ENCODE measurements around the gene GPR179. TPM values are rescaled to one million over a fixed set of nuclear protein-coding genes. Genes with fewer than 3 reads are reported as not detected.
A peak's percentile ranks its signal among the peaks of the same experiment; 100 is the strongest.

Gene GPR179
- total and polyA plus RNA-seq, 4 donors = under 0.01 TPM; not detected in 3

DNA sequence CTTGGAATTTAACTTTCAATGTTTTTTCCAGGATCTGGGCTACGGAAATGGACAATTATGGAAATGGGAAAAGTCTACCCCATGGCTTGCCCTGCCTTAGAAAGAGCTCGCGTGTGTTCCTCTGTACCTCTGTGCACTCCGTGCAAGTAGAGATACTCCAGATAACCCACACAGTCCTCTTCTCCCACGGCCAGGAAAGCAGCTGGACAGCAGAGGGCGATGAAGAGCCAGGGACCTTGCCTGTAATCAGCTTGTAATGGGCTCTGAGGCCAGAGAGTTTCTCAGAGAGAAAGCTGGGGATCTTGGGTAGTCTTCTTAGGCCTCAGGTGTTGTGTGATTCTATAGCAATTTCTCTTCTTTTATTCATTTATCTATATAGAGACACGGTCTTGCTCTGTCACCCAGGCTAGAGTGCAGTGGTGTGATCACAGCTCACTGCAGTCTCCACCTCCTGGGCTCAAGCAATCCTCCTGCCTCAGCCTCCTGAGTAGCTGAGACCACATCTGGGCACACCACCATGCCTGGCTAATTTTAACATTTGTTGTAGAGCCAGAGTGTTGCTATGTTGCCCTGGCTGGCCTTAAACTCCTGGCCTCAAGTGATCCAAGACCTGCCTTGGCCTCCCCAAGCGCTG is 5.5 kb upstream of the GPR179 start:
- Histone ChIP-seq H3K4me1 (ENCODE audit: control insufficient read depth in 1 of 2, insufficient read depth in 2 of 2, low read length in 2 of 2) (peaks cover 2 to 3% of the 10 kb centered on the region in 2 donors), H3K27me3 (ENCODE audit: control insufficient read depth in 1 of 2, insufficient read depth in 2 of 2, low read length in 1 of 2) (no peaks in the 10 kb centered on the region), H3K27ac (ENCODE audit: low read depth in 1 of 2, low read length in 2 of 2) (peak overlapping the region in 1 of 2 donors; percentile 58), H3K4me3 (ENCODE audit: low read length in 2 of 2) (no peak overlapping the region), H3K36me3 (ENCODE audit: control insufficient read depth in 1 of 2, insufficient read depth in 2 of 2, low read length in 1 of 2) (no peaks in the 10 kb centered on the region), H3K9me3 (ENCODE audit: control insufficient read depth, low read length) (no peaks in the 10 kb centered on the region)
- intact Hi-C loops (cut with DNase I) = loop anchor here (1.0 kb wide), 2 partner anchors 65 to 66 kb away; no protein-coding TSS in a partner anchor
- WGBS, 2 donors = 16% methylated on average over 8 of the region's 8 CpGs
- ATAC-seq (ENCODE audit: low FRiP score) (peak; percentile 68), DNase-seq (peak; percentile 89 to 95)

DNA sequence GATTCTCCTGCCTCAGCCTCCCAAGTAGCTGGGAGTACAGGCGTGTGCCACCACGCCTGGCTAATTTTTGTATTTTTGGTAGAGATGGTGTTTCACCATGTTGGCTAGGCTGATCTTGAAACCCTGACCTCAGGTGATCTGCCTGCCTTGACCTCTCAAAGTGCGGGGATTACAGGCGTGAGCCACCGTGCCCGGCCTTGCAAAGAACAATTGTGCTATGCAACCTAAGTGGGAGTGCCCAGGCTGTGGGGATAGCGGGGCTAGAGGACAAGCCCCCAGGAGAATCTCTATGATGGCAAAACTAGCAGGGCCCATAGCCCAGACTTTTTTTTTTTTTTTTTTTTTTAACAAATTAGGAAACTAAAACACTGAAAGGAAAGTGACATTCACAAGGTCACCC is 2.0 kb upstream of the GPR179 start:
- DNase-seq = no peak
- H3K9me3 ChIP-seq (ENCODE audit: control insufficient read depth, low read length) = no peaks in the 10 kb centered on the region
- no peak overlapping the region for H3K4me3 ChIP-seq (ENCODE audit: low read length in 2 of 2)
- H3K36me3 ChIP-seq (ENCODE audit: control insufficient read depth in 1 of 2, insufficient read depth in 2 of 2, low read length in 1 of 2) = no peaks in the 10 kb centered on the region
- no peaks in the 10 kb centered on the region for H3K4me1 ChIP-seq (ENCODE audit: control insufficient read depth in 1 of 2, insufficient read depth in 2 of 2, low read length in 2 of 2)
- H3K27ac ChIP-seq (ENCODE audit: low read depth in 1 of 2, low read length in 2 of 2) = no peak overlapping the region
- intact Hi-C loops (cut with DNase I) = no loop called here
- ATAC-seq (ENCODE audit: low FRiP score) = no peak
- WGBS, 2 donors = 94 to 97% methylated on average over 7 of the region's 7 CpGs
- no peaks in the 10 kb centered on the region for H3K27me3 ChIP-seq (ENCODE audit: control insufficient read depth in 1 of 2, insufficient read depth in 2 of 2, low read length in 1 of 2)

- intact Hi-C loops (cut with DNase I) = no loop called here
- no peak for ATAC-seq (ENCODE audit: low FRiP score)
Measured at GRCh38 chr17:38344420-38344745, 627 bp upstream of the GPR179 start.

DNA sequence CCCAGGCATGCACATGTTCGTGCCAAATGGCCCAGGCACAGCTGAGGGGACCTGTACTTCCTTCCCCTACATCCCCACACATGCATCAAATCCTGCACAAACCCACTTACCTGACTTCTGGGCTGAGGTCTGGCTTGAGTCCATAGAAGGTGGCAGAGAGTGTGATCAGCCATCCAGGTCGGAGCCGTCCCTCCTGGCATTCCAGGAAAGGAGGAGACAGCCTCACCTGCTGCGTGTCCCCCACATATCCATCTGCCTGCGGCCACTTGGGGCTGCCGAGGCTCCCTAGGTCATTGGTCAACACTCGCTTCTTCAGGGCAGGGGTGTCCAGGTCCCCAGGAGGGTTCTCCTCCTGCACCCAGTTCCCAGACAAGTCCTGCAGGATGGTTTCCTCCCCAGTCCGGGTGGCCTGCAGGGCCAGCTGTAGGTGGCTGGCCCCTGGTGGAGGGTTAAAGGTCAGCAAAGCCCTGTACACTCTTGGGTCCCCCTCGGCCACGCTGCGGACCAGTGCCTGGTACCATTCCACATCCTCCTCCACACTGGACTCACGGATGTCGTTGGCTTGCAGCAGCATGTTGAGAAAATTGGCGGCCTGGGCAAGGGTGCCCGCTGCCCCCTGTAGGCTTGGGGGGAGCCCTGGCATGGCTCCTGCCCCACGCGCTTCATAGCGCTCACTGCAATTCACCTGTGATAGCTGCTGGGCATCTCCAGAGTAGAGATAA is 709 bp downstream of the GPR179 start:
- Histone ChIP-seq H3K4me1 (ENCODE audit: control insufficient read depth in 1 of 2, insufficient read depth in 2 of 2, low read length in 2 of 2) (no peaks in the 10 kb centered on the region), H3K27me3 (ENCODE audit: control insufficient read depth in 1 of 2, insufficient read depth in 2 of 2, low read length in 1 of 2) (no peaks in the 10 kb centered on the region), H3K27ac (ENCODE audit: low read depth in 1 of 2, low read length in 2 of 2) (no peak overlapping the region), H3K36me3 (ENCODE audit: control insufficient read depth in 1 of 2, insufficient read depth in 2 of 2, low read length in 1 of 2) (no peaks in the 10 kb centered on the region), H3K4me3 (ENCODE audit: low read length in 2 of 2) (no peak overlapping the region), H3K9me3 (ENCODE audit: control insufficient read depth, low read length) (no peaks in the 10 kb centered on the region)
- DNase-seq (peak in 1 of 2 donors; percentile 43), ATAC-seq (ENCODE audit: low FRiP score) (no peak)
- 90% methylated on average over 18 of the region's 18 CpGs for WGBS, 2 donors
- intact Hi-C loops (cut with DNase I) = no loop called here

More at GRCh38 chr17:38344420-38344745, 627 bp upstream of the GPR179 start:
- no peaks in the 10 kb centered on the region for H3K9me3 ChIP-seq (ENCODE audit: control insufficient read depth, low read length)
- no peak overlapping the region for H3K4me3 ChIP-seq (ENCODE audit: low read length in 2 of 2)
- 87 to 91% methylated on average over 3 of the region's 3 CpGs for WGBS, 2 donors
- no peaks in the 10 kb centered on the region for H3K36me3 ChIP-seq (ENCODE audit: control insufficient read depth in 1 of 2, insufficient read depth in 2 of 2, low read length in 1 of 2)
- no peaks in the 10 kb centered on the region for H3K4me1 ChIP-seq (ENCODE audit: control insufficient read depth in 1 of 2, insufficient read depth in 2 of 2, low read length in 2 of 2)
- H3K27ac ChIP-seq (ENCODE audit: low read depth in 1 of 2, low read length in 2 of 2) = no peak overlapping the region
- no peak for DNase-seq
- H3K27me3 ChIP-seq (ENCODE audit: control insufficient read depth in 1 of 2, insufficient read depth in 2 of 2, low read length in 1 of 2) = no peaks in the 10 kb centered on the region

- H3K27ac ChIP-seq (ENCODE audit: low read depth in 1 of 2, low read length in 2 of 2) = no peak overlapping the region
- intact Hi-C loops (cut with DNase I) = no loop called here
- no peak overlapping the region for H3K4me3 ChIP-seq (ENCODE audit: low read length in 2 of 2)
- no peaks in the 10 kb centered on the region for H3K36me3 ChIP-seq (ENCODE audit: control insufficient read depth in 1 of 2, insufficient read depth in 2 of 2, low read length in 1 of 2)
- no peaks in the 10 kb centered on the region for H3K9me3 ChIP-seq (ENCODE audit: control insufficient read depth, low read length)
- ATAC-seq (ENCODE audit: low FRiP score) (no peak), DNase-seq (peak in 1 of 2 donors; percentile 79)
- 60 to 64% methylated on average over 5 of the region's 5 CpGs for WGBS, 2 donors
- H3K27me3 ChIP-seq (ENCODE audit: control insufficient read depth in 1 of 2, insufficient read depth in 2 of 2, low read length in 1 of 2) = no peaks in the 10 kb centered on the region
- no peaks in the 10 kb centered on the region for H3K4me1 ChIP-seq (ENCODE audit: control insufficient read depth in 1 of 2, insufficient read depth in 2 of 2, low read length in 2 of 2)
Measured at GRCh38 chr17:38341035-38341721, 2.6 kb downstream of the GPR179 start.

DNA sequence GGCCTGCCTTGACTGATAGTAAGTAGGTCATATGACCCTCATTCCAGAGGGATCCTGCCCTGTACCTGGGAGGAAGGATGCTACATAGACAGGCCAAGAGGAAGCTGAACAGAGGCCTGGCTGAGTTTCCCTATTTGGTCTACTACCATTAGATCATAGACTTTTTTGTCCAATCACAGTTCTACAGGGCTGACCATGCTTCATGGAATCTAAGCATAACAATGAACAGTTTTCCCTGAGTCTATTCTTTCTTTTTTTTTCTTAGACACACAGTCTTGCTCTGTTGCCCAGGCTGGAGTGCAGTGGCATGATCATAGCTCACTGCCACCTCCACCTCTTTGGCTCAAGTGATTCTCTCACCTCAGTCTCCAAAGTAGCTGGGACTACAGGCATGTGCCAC is 3.9 kb downstream of the GPR179 start:
- DNase-seq = peak in 1 of 2 donors; percentile 0
- Histone ChIP-seq H3K27ac (ENCODE audit: low read depth in 1 of 2, low read length in 2 of 2) (no peak overlapping the region), H3K27me3 (ENCODE audit: control insufficient read depth in 1 of 2, insufficient read depth in 2 of 2, low read length in 1 of 2) (no peaks in the 10 kb centered on the region), H3K4me1 (ENCODE audit: control insufficient read depth in 1 of 2, insufficient read depth in 2 of 2, low read length in 2 of 2) (no peaks in the 10 kb centered on the region), H3K36me3 (ENCODE audit: control insufficient read depth in 1 of 2, insufficient read depth in 2 of 2, low read length in 1 of 2) (no peaks in the 10 kb centered on the region), H3K4me3 (ENCODE audit: low read length in 2 of 2) (no peak overlapping the region), H3K9me3 (ENCODE audit: control insufficient read depth, low read length) (no peaks in the 10 kb centered on the region)
- intact Hi-C loops (cut with DNase I) = no loop called here
- no peak for ATAC-seq (ENCODE audit: low FRiP score)

DNA sequence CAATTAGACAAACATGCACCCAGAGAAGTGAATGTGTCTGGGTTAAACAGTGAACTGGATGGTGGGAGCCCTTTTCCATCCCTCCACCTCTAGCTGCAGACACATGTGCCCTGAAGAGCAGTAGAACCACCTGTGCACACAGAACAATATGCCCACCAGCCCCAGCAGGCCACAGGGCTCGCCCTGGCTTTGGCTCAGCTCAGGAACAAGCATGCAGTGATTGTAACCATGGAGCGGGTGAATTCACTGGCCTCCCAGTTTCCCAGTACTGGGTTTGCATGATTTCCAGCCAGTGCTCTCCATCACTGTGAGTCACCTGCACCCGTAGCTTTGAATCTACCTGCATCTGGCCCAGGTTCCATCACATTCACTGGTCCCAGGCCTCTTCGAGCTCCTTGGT is 5.2 kb downstream of the GPR179 start:
- ATAC-seq (ENCODE audit: low FRiP score) (no peak), DNase-seq (peak in 1 of 2 donors; percentile 31)
- H3K4me1 ChIP-seq (ENCODE audit: control insufficient read depth in 1 of 2, insufficient read depth in 2 of 2, low read length in 2 of 2) = no peaks in the 10 kb centered on the region
- H3K27me3 ChIP-seq (ENCODE audit: control insufficient read depth in 1 of 2, insufficient read depth in 2 of 2, low read length in 1 of 2) = no peaks in the 10 kb centered on the region
- intact Hi-C loops (cut with DNase I) = no loop called here
- H3K36me3 ChIP-seq (ENCODE audit: control insufficient read depth in 1 of 2, insufficient read depth in 2 of 2, low read length in 1 of 2) = no peaks in the 10 kb centered on the region
- 90 to 97% methylated on average over 4 of the region's 4 CpGs for WGBS, 2 donors
- no peak overlapping the region for H3K27ac ChIP-seq (ENCODE audit: low read depth in 1 of 2, low read length in 2 of 2)
- H3K9me3 ChIP-seq (ENCODE audit: control insufficient read depth, low read length) = no peaks in the 10 kb centered on the region
- H3K4me3 ChIP-seq (ENCODE audit: low read length in 2 of 2) = no peak overlapping the region

GRCh38 chr17:38338053-38338452 is 5.7 kb downstream of the GPR179 start:
- no peak for ATAC-seq (ENCODE audit: low FRiP score)
- H3K9me3 ChIP-seq (ENCODE audit: control insufficient read depth, low read length) = no peaks in the 10 kb centered on the region
- 64 to 65% methylated on average over 5 of the region's 5 CpGs for WGBS, 2 donors
- peak in 1 of 2 donors; percentile 31 for DNase-seq
- no peak overlapping the region for H3K4me3 ChIP-seq (ENCODE audit: low read length in 2 of 2)
- no peaks in the 10 kb centered on the region for H3K4me1 ChIP-seq (ENCODE audit: control insufficient read depth in 1 of 2, insufficient read depth in 2 of 2, low read length in 2 of 2)
- no peaks in the 10 kb centered on the region for H3K36me3 ChIP-seq (ENCODE audit: control insufficient read depth in 1 of 2, insufficient read depth in 2 of 2, low read length in 1 of 2)
- no peaks in the 10 kb centered on the region for H3K27me3 ChIP-seq (ENCODE audit: control insufficient read depth in 1 of 2, insufficient read depth in 2 of 2, low read length in 1 of 2)
- no peak overlapping the region for H3K27ac ChIP-seq (ENCODE audit: low read depth in 1 of 2, low read length in 2 of 2)
- intact Hi-C loops (cut with DNase I) = no loop called here

All from aorta (tissue), 5 donors.